Endothelial cell of umbilical vein (primary cell): ENCODE results near the gene TLE7.

ENCODE experiments used
- CTCF ChIP-seq, 2 donors: IDR thresholded peaks; 1 replicate in 1 of 2; 2 replicates in 1 of 2; pipeline ENCODE4 v1.5.1; 2011; ENCODE audit warnings: low read length in 2 of 2, mild to moderate bottlenecking in 2 of 2, moderate library complexity in 2 of 2, control low read depth in 1 of 2, inconsistent platforms in 1 of 2, low read depth in 1 of 2; ENCODE audit not compliant: insufficient read depth in 1 of 2; ENCODE audit errors: extremely low read depth in 1 of 2
- GATA2 ChIP-seq: IDR thresholded peaks from 2 replicates; pipeline ENCODE4 v1.7.0; 2011; ENCODE audit warnings: low read depth, mild to moderate bottlenecking, moderate library complexity, mixed read lengths, low read length; ENCODE audit not compliant: insufficient read length, insufficient read depth
- MYC ChIP-seq: IDR thresholded peaks from one replicate; pipeline ENCODE4 v1.6.1; 2011; ENCODE audit warnings: mild to moderate bottlenecking, low read depth, low read length
- POLR2A ChIP-seq: IDR thresholded peaks from 2 replicates; pipeline ENCODE4 v1.6.1; 2012; ENCODE audit warnings: low read depth, mild to moderate bottlenecking, control low read depth, low read length
- POLR2AphosphoS5 ChIP-seq: IDR thresholded peaks from 2 replicates; pipeline ENCODE4 v1.6.1; 2012; ENCODE audit warnings: low read depth, mild to moderate bottlenecking, control low read depth, low read length, moderate library complexity; ENCODE audit not compliant: insufficient read depth

- TF ChIP-seq GATA2 (no peak), CTCF (IDR thresholded peaks at IDR 0.05; ENCODE audit: extremely low read depth in 1 of 2, insufficient read depth in 1 of 2, low read depth in 1 of 2, low read length in 2 of 2) (peak; percentile 24 to 54), POLR2A (no peak), MYC (no peak), POLR2AphosphoS5 (no peak)
Observed at GRCh38 chr16:71421911-71422310, 19.9 kb downstream of the TLE7 start.
